GM23338 (cell line): Measurements from ENCODE around the gene ALG14. TPM values are rescaled to one million over a fixed set of nuclear protein-coding genes. Genes with fewer than 3 reads are reported as not detected.

Experiments used
- ATAC-seq: fragments of 200-7000 bp; cut with Tn5 transposase; 3 replicates; pipeline ENCODE4 v1.9.1; 2020
- DNase-seq: peaks from one replicate; pipeline ENCODE4 v3.0.0-alpha.2; 2015; ENCODE audit warnings: low spot score
- H2AFZ ChIP-seq: fragments of 200-600 bp; sonication (generic); 2 replicates; pipeline ENCODE4 v1.8.0; 2016; ENCODE audit warnings: antibody characterized with exemption, mild to moderate bottlenecking, moderate library complexity
- H3F3A ChIP-seq: fragments of 200-600 bp; sonication (generic); replicated peaks from 2 replicates; pipeline ENCODE4 v1.8.0; 2017; ENCODE audit warnings: antibody characterized with exemption, mixed run types, low read depth
- H3K27ac ChIP-seq: fragments of 200-600 bp; sonication (generic); 2 replicates; pipeline ENCODE4 v1.6.1; 2016; ENCODE audit warnings: low read depth
- H3K27me3 ChIP-seq: fragments of 200-600 bp; sonication (generic); 2 replicates; pipeline ENCODE4 v1.8.0; 2016; ENCODE audit warnings: mild to moderate bottlenecking, mixed run types, moderate library complexity; ENCODE audit not compliant: insufficient read depth
- H3K36me3 ChIP-seq: fragments of 200-600 bp; sonication (generic); 2 replicates; pipeline ENCODE4 v1.8.0; 2016; ENCODE audit warnings: mild to moderate bottlenecking; ENCODE audit not compliant: insufficient read depth
- H3K4me1 ChIP-seq: fragments of 200-600 bp; sonication (generic); 2 replicates; pipeline ENCODE4 v1.8.0; 2016; ENCODE audit warnings: mild to moderate bottlenecking, moderate library complexity; ENCODE audit not compliant: insufficient read depth
- H3K4me2 ChIP-seq: fragments of 200-600 bp; sonication (generic); 2 replicates; pipeline ENCODE4 v1.7.1; 2017; ENCODE audit warnings: mixed run types
- H3K4me3 ChIP-seq: fragments of 200-600 bp; sonication (generic); 2 replicates; pipeline ENCODE4 v1.6.1; 2016; ENCODE audit warnings: mixed run types
- H3K79me2 ChIP-seq: fragments of 200-600 bp; sonication (generic); replicated peaks from 2 replicates; pipeline ENCODE4 v1.8.0; 2017; ENCODE audit warnings: mild to moderate bottlenecking; ENCODE audit not compliant: insufficient read depth
- H3K9me2 ChIP-seq: fragments of 200-600 bp; sonication (generic); 2 replicates; pipeline ENCODE4 v1.8.0; 2017; ENCODE audit not compliant: insufficient read depth
- H4K20me1 ChIP-seq: fragments of 200-600 bp; sonication (generic); replicated peaks from 2 replicates; pipeline ENCODE4 v1.8.0; 2017; ENCODE audit warnings: mild to moderate bottlenecking; ENCODE audit not compliant: insufficient read depth
- H3K27ac Mint-ChIP-seq: 2 replicates; pipeline ENCODE4 v1.8.0; 2020; ENCODE audit warnings: inconsistent platforms, mild to moderate bottlenecking, moderate library complexity, mixed read lengths
- H3K27me3 Mint-ChIP-seq: 3 replicates; pipeline ENCODE4 v1.8.0; 2022; ENCODE audit warnings: low read depth, mild to moderate bottlenecking, moderate library complexity, mixed read lengths, inconsistent platforms; ENCODE audit not compliant: insufficient read depth, poor library complexity
- H3K36me3 Mint-ChIP-seq: 3 replicates; pipeline ENCODE4 v1.8.0; 2021; ENCODE audit warnings: low read depth, mild to moderate bottlenecking, inconsistent platforms, moderate library complexity, mixed read lengths
- H3K4me1 Mint-ChIP-seq: 3 replicates; pipeline ENCODE4 v1.8.0; 2020; ENCODE audit warnings: mild to moderate bottlenecking, inconsistent platforms, mixed read lengths
- H3K4me3 Mint-ChIP-seq: 3 replicates; pipeline ENCODE4 v1.8.0; 2021; ENCODE audit warnings: moderate library complexity, mild to moderate bottlenecking, inconsistent platforms, mixed read lengths
- H3K9me3 Mint-ChIP-seq: 3 replicates; pipeline ENCODE4 v1.8.0; 2020; ENCODE audit warnings: moderate library complexity, mild to moderate bottlenecking, inconsistent platforms, mixed read lengths
- ETS1 ChIP-seq: IDR thresholded peaks from 2 replicates; pipeline ENCODE4 v1.6.1; 2016; ENCODE audit warnings: antibody characterized with exemption
- EZH2 ChIP-seq: fragments of 200-600 bp; sonication (generic); IDR thresholded peaks from one replicate; pipeline ENCODE4 v1.8.0; 2017; ENCODE audit warnings: antibody characterized with exemption, mild to moderate bottlenecking, low read depth; ENCODE audit not compliant: unreplicated experiment
- EZH2phosphoT487 ChIP-seq: fragments of 200-600 bp; sonication (generic); IDR thresholded peaks from one replicate; pipeline ENCODE4 v1.8.1; 2018; ENCODE audit warnings: antibody characterized with exemption; ENCODE audit not compliant: unreplicated experiment
- JUNB ChIP-seq: IDR thresholded peaks from one replicate; pipeline ENCODE4 v1.6.1; 2016; ENCODE audit warnings: antibody characterized with exemption; ENCODE audit not compliant: unreplicated experiment
- POLR2AphosphoS5 ChIP-seq: IDR thresholded peaks from 2 replicates; pipeline ENCODE4 v1.6.1; 2016; ENCODE audit warnings: antibody characterized with exemption, low read depth
- STAT1 ChIP-seq: IDR thresholded peaks from one replicate; pipeline ENCODE4 v1.6.1; 2016; ENCODE audit warnings: antibody characterized with exemption; ENCODE audit not compliant: unreplicated experiment
- ZNF331 ChIP-seq: fragments of 250-450 bp; sonication (Bioruptor Pico); IDR thresholded peaks from 2 replicates; pipeline ENCODE4 v1.5.0; 2020; ENCODE audit warnings: low read depth, mild to moderate bottlenecking, moderate library complexity
- polyA plus RNA-seq: library from polyadenylated mRNA; unstranded; fragments of >200 nt; fragmentation: Nextera tagmentation; extraction: Ambion mirVana; gene quantifications from 2 replicates; pipeline ENCODE4 v1.2.1, GENCODE V29; 2016
- total RNA-seq: library from RNA; depleted of rRNA; stranded (reverse); fragments of >200 nt; shearing (Covaris generic); gene quantifications from 2 replicates; pipeline ENCODE4 v1.2.3, GENCODE V29; 2014
- TF ChIP-seq, protein P1 (sequence below): fragments of 250-450 bp; sonication (Bioruptor Pico); IDR thresholded peaks from 2 replicates; pipeline ENCODE4 v1.5.0; 2020; ENCODE audit warnings: mild to moderate bottlenecking, moderate library complexity
- TF ChIP-seq, protein P2 (sequence below), 2 experiments: fragments of 200-600 bp in 1 of 2; sonication (generic) in 1 of 2; conservative IDR thresholded peaks; 2 replicates each; pipeline versions ENCODE4 v1.5.1 to v1.6.1; 2016 to 2017; ENCODE audit warnings: antibody characterized with exemption in 2 of 2, low read depth in 2 of 2, mild to moderate bottlenecking in 2 of 2, moderate library complexity in 1 of 2

ALG14 gene
- total and polyA plus RNA-seq, 2 experiments from 2014 or later, result 0.42 to 2.8 TPM

- TF ChIP-seq, protein P1, sequence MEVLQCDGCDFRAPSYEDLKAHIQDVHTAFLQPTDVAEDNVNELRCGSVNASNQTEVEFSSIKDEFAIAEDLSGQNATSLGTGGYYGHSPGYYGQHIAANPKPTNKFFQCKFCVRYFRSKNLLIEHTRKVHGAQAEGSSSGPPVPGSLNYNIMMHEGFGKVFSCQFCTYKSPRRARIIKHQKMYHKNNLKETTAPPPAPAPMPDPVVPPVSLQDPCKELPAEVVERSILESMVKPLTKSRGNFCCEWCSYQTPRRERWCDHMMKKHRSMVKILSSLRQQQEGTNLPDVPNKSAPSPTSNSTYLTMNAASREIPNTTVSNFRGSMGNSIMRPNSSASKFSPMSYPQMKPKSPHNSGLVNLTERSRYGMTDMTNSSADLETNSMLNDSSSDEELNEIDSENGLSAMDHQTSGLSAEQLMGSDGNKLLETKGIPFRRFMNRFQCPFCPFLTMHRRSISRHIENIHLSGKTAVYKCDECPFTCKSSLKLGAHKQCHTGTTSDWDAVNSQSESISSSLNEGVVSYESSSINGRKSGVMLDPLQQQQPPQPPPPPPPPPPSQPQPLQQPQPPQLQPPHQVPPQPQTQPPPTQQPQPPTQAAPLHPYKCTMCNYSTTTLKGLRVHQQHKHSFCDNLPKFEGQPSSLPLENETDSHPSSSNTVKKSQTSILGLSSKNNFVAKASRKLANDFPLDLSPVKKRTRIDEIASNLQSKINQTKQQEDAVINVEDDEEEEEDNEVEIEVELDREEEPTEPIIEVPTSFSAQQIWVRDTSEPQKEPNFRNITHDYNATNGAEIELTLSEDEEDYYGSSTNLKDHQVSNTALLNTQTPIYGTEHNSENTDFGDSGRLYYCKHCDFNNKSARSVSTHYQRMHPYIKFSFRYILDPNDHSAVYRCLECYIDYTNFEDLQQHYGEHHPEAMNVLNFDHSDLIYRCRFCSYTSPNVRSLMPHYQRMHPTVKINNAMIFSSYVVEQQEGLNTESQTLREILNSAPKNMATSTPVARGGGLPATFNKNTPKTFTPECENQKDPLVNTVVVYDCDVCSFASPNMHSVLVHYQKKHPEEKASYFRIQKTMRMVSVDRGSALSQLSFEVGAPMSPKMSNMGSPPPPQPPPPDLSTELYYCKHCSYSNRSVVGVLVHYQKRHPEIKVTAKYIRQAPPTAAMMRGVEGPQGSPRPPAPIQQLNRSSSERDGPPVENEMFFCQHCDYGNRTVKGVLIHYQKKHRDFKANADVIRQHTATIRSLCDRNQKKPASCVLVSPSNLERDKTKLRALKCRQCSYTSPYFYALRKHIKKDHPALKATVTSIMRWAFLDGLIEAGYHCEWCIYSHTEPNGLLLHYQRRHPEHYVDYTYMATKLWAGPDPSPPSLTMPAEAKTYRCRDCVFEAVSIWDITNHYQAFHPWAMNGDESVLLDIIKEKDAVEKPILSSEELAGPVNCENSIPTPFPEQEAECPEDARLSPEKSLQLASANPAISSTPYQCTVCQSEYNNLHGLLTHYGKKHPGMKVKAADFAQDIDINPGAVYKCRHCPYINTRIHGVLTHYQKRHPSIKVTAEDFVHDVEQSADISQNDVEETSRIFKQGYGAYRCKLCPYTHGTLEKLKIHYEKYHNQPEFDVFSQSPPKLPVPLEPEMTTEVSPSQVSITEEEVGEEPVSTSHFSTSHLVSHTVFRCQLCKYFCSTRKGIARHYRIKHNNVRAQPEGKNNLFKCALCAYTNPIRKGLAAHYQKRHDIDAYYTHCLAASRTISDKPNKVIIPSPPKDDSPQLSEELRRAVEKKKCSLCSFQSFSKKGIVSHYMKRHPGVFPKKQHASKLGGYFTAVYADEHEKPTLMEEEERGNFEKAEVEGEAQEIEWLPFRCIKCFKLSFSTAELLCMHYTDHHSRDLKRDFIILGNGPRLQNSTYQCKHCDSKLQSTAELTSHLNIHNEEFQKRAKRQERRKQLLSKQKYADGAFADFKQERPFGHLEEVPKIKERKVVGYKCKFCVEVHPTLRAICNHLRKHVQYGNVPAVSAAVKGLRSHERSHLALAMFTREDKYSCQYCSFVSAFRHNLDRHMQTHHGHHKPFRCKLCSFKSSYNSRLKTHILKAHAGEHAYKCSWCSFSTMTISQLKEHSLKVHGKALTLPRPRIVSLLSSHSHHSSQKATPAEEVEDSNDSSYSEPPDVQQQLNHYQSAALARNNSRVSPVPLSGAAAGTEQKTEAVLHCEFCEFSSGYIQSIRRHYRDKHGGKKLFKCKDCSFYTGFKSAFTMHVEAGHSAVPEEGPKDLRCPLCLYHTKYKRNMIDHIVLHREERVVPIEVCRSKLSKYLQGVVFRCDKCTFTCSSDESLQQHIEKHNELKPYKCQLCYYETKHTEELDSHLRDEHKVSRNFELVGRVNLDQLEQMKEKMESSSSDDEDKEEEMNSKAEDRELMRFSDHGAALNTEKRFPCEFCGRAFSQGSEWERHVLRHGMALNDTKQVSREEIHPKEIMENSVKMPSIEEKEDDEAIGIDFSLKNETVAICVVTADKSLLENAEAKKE, result no peak
- TF ChIP-seq, protein P2, sequence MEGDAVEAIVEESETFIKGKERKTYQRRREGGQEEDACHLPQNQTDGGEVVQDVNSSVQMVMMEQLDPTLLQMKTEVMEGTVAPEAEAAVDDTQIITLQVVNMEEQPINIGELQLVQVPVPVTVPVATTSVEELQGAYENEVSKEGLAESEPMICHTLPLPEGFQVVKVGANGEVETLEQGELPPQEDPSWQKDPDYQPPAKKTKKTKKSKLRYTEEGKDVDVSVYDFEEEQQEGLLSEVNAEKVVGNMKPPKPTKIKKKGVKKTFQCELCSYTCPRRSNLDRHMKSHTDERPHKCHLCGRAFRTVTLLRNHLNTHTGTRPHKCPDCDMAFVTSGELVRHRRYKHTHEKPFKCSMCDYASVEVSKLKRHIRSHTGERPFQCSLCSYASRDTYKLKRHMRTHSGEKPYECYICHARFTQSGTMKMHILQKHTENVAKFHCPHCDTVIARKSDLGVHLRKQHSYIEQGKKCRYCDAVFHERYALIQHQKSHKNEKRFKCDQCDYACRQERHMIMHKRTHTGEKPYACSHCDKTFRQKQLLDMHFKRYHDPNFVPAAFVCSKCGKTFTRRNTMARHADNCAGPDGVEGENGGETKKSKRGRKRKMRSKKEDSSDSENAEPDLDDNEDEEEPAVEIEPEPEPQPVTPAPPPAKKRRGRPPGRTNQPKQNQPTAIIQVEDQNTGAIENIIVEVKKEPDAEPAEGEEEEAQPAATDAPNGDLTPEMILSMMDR (conservative IDR thresholded peaks at IDR 0.05; ENCODE audit: low read depth in 2 of 2), result no peak
- no peak for TF ChIP-seq STAT1
Observed at GRCh38 chr1:95013950-95014574, 58.7 kb downstream of the ALG14 start (continued).

GRCh38 chr1:95012389-95012788, 60.4 kb downstream of the ALG14 start:
- Histone ChIP-seq H3K4me1 (no peaks in the 10 kb centered on the region), H3K79me2 (no peaks in the 10 kb centered on the region), H3K27ac (no peak overlapping the region), H3K36me3 (no peaks in the 10 kb centered on the region), H3K9me2 (no peaks in the 10 kb centered on the region), H3K27me3 (no peaks in the 10 kb centered on the region), H3K4me3 (no peak overlapping the region), H4K20me1 (no peaks in the 10 kb centered on the region; the same call in 1 of the 2 replicates), H2AFZ (no peak overlapping the region), H3K4me2 (no peak overlapping the region), H3F3A (no peaks in the 10 kb centered on the region)
- Mint-ChIP-seq H3K27ac (no peak overlapping the region), H3K4me3 (no peak overlapping the region), H3K36me3 (no peaks in the 10 kb centered on the region), H3K9me3 (no peaks in the 10 kb centered on the region), H3K27me3 (no peaks in the 10 kb centered on the region), H3K4me1 (peaks cover 2% of the 10 kb centered on the region)
- no peak for DNase-seq
- no peak for ATAC-seq
- TF ChIP-seq POLR2AphosphoS5 (no peak), STAT1 (no peak), EZH2phosphoT487 (no peak), ETS1 (no peak), JUNB (no peak), ZNF331 (CRISPR knock-in tag) (no peak), EZH2 (no peak)
- TF ChIP-seq, protein P2 (conservative IDR thresholded peaks at IDR 0.05; ENCODE audit: low read depth in 2 of 2), result no peak
